Stimulated activated CD8-positive, alpha-beta memory T cell treated with anti-CD3 and anti-CD28 coated beads, Interleukin-15, amount 100 ng/mL, for 48 hours (primary cell): ENCODE measurements around the gene CDC37.
A peak's percentile ranks its signal among the peaks of the same experiment; 100 is the strongest.
"Not testable (repeated sequence)": the region's sequence is repeated elsewhere in the genome, so short reads cannot be mapped to it uniquely, and the experiment has no call there.

Source experiments
- DNase-seq, 2 donors: peaks; one replicate each; pipeline ENCODE4 v3.0.0-alpha.2; 2020; ENCODE audit warnings: low read depth in 2 of 2

The CDC37 gene

DNA sequence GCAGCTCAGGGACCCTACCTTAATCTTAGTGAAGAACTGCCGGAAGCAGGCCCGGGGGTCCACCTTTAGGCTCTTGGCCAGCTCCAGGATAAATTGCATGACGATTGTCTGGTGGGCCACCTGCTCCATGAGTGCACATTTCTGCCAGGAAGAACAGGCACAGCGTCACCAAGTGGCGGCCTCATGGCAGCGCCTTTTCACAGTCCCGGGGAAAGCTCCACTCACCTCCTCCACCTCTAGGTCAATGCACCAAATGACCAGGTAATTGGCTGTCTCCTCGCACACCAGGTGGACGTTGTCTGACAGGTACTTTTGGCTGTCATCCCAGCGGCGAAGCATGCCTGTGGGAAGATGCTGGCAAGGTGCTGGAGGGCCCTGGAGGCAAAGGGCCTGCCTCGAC lies 8.3 kb downstream of the CDC37 start:
- DNase-seq = no peak

GRCh38 chr19:10393137-10393536 lies 10.2 kb downstream of the CDC37 start:
- DNase-seq = no peak

DNA sequence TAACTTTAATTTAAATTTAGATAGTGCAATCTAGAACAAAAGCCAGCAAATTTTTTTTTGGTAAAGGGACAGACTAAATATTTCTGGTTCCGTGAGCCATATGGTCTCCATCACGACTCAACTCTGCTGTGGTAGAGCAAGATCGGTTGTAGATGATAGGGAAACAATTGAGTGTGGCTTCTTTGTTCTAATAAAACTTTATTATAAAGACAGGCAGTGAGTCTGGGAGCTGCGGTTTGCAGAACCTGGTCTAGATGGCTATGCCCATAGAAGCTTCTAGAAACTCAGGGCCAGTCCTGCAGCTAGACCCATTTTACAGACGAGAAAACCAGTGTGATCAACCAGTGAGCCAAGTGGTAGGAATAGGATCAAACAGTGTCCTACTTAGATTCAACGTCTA lies 11.2 kb downstream of the CDC37 start:
- DNase-seq = no peak

GRCh38 chr19:10390652-10391286 lies 12.6 kb downstream of the CDC37 start:
- no peak for DNase-seq

GRCh38 chr19:10389863-10390262 lies 13.5 kb downstream of the CDC37 start:
- no peak for DNase-seq

GRCh38 chr19:10388957-10389356 lies 14.4 kb downstream of the CDC37 start:
- DNase-seq = peak in 1 of 2 donors; percentile 53

DNA sequence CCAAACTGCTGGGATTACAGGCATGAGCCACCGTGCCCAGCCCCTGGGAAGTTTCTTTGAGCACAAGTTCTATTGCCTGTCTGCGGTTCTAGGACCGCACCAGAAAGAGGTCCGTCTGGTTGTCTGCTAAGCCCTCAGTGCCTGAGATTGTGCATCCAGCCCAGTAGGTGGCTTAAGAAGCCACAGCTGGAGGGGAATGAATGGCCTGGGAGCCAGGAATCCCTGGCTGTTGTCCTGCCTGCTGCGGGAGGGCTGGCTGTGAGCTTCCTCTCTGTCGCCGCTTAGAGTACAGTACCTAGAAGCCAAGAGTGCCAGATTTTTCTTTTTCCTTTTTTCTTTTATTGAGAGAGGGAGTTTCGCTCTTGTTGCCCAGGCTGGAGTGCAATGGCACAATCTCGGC lies 18.8 kb downstream of the CDC37 start:
- no peak for DNase-seq

- not testable (repeated sequence) for DNase-seq
Observed at GRCh38 chr19:10383223-10383499, 20.2 kb downstream of the CDC37 start.

DNA sequence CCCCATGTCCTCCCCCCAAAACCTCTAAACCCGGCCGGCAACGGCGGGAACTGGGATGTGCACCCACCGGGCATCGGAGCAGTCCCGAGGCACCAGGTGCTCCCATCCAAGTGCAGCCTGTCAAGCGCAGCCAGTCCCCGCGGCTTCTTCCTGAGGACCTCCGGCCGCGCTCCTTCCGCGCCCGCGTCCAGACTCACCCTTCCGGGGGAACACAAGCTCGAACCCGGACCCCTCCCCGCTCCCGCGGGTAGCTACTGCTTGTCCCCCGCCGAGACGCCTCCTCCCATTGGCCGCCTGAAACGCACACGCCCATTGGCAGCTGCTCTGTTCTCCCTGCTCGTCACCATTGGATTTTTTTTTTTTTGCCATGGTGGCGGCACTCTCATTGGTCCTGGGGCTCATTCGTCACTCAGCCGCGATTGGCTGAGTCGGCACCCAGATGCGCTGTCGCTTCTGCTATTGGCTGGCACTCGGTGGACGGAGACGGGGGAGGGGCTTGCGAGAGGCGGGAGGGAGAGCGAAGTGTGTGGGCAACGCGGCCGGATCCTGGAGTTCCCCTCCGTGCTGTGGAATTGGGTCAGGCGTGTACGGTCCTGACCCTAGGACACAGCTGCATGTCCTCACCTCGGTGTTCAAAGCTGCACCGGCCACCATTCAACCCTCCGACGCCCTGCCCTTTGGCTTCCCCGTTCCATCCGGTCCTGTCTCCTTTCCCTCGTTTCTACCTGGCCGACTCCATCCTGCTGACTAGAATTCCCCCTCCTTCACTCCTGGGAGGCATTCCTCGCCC lies 22.8 kb downstream of the CDC37 start, which contains the start of gene TYK2:
TYK2 (minus strand) TSS at position 260 of the 790 bp plus-strand sequence. CDS start 2,166 bp downstream, outside the sequence.
- peak; percentile 94 to 95 for DNase-seq

GRCh38 chr19:10379880-10380312 lies 23.4 kb downstream of the CDC37 start:
- no peak for DNase-seq

DNA sequence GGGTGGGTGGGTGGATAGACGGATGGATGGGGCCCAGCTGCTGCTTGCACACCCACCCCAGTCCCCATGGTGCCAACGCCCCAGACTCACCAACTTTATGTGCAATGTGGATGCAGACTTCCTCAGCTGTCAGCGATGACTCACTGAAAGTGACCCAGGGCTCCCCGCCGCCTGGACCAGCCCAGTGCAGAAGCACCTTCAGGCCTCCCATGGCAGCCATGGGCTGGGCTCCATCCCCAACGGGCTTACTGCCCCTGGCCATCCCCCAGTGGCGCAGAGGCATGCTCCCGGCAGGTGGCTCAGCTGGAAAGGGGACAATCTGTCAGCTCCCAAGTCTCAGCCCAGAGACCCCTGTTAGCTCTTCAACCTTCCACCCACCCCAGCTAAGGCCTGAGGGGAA lies 25.2 kb downstream of the CDC37 start:
- no peak for DNase-seq

GRCh38 chr19:10377140-10377640 lies 26.2 kb downstream of the CDC37 start:
- DNase-seq = not testable (repeated sequence)

DNA sequence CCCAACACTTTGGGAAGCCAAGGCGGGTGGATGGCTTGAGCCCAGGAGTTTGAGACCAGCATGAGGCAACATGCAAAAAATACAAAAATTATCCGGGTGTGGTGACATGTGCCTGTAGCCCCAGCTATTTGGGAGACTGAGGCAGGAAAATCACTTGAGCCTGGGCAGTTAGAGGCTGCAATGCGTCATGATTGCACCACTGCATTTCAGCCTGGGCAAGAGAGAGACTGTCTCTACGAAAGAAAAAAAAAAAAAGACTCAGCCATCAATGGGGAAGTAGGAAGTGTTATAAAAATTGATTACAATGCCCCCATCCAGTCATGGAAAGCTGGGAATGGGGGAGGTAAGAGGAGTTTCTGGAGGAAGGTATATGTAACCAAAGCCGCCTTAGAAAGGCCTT lies 28.4 kb downstream of the CDC37 start:
- no peak for DNase-seq

GRCh38 chr19:10372690-10373089 lies 30.7 kb downstream of the CDC37 start:
- DNase-seq = no peak

DNA sequence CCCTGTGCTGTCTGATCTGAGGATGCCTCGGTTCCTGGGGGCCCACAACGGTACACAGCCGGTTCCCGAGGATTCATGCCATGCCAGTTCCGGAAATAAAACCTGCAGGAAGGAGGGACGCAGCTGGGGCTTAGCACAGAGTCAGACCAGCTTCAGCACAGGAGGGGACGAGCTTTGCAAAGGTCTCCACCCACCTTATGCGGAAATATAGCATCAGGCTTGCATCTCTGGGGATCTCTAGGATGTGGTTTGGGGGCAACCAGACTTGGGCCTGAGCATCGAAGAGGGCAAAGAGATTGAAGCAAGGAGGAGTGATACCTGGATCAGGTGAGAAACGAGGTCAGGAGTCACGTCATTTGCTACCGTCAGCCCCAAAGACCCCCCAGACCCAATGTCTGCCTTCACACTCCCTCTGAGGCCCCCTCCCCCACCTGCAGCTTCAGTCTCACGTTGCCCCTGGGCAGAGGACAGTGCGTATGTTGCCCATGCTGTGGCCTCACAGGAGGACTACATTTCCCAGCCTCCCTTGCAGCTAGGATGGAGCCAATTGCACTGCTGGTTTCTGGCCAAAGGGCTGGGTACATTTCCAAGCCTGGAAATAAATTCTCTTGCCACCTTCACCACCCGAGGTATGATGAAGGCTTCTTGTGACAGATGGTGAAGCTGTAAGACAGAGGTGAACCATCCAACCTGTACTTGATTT lies 35.1 kb downstream of the CDC37 start:
- no peak for DNase-seq

DNA sequence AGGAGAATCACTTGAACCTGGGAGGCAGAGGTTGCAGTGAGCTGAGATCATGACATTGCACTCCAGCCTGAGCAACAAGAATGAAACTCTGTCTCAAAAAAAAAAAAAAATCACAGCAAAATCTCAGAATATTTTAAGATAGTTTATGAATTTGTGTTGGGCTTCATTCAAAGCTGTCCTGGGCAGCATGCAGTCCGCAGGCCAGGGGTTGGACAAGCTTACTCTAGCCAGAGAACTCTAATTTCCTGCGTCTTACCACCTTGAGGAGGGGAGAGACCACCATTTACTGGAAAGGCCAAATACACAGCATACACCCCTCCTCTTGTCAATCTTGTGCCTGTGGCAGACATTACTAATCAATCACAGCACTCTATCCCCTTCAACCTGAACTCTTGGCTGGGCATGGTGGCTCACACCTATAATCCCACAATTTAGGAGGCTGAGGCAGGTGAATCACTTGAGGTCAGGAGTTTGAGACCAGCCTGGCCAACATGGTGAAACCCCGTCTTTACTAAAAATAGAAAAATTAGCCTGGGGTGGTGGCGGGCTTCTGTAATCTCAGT lies 36.3 kb downstream of the CDC37 start:
- DNase-seq = not testable (repeated sequence)

GRCh38 chr19:10365518-10365917 lies 37.8 kb downstream of the CDC37 start:
- no peak for DNase-seq

DNA sequence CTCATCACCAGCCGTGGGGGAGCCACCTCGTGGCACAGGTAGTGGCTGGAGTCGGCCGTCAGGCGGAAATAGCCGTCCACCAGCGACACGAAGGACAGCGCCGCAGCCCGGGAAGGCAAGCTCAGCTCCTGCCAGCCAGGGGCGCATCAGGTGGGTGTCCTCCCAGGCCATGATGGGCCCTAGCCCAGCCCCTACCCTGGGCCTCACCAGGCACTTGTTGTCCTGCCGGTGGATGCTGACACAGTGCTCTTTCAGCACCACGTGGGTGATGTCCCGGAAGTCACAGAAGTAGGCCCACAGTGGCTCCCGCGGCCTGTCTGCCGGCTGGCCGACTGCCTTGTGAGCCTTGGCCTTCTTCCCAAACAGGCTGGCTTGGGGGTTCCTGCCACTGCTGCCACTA lies 38.7 kb downstream of the CDC37 start:
- no peak for DNase-seq

DNA sequence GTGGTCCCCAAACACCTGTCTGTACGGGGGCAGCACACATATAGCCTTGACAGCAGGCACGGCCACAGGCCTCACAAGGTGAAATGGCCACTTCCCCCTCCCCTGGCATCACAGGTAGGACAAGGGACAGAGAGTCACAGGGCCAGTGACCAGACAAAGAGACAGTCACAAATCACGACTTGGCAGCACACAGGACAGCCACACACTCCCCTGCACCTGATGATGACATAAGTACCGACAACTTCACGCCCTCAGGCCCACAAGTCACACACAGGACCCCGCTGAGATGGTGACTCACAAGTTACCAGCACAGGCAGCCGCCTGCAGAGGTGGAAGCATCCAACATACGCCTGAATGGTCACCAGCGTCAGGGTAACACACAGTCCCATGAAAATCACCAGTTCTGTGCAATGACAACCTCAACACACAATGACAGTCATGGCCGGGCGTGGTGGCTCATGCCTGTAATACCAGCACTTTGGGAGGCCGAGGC lies 39.5 kb downstream of the CDC37 start:
- DNase-seq = no peak

- no peak for DNase-seq
Observed at GRCh38 chr19:10362259-10362658, 41.1 kb downstream of the CDC37 start.

GRCh38 chr19:10361569-10362011 lies 41.8 kb downstream of the CDC37 start:
- no peak for DNase-seq

GRCh38 chr19:10356431-10356830 lies 46.9 kb downstream of the CDC37 start:
- DNase-seq = no peak
